GM12873 (cell line): ENCODE measurements around the gene SPNS3.

ENCODE experiments used
- CTCF ChIP-seq: IDR thresholded peaks from 2 replicates; pipeline ENCODE4 v1.5.1; 2012; ENCODE audit warnings: low read depth, mild to moderate bottlenecking, moderate library complexity, low read length, control low read depth; ENCODE audit not compliant: insufficient read depth; ENCODE audit errors: missing control alignments

SPNS3 gene

GRCh38 chr17:4397840-4398239 lies 35.9 kb upstream of the SPNS3 start:
- no peak for TF ChIP-seq CTCF

GRCh38 chr17:4405038-4405669 lies 28.6 kb upstream of the SPNS3 start:
- TF ChIP-seq CTCF, result peak; percentile 6

DNA sequence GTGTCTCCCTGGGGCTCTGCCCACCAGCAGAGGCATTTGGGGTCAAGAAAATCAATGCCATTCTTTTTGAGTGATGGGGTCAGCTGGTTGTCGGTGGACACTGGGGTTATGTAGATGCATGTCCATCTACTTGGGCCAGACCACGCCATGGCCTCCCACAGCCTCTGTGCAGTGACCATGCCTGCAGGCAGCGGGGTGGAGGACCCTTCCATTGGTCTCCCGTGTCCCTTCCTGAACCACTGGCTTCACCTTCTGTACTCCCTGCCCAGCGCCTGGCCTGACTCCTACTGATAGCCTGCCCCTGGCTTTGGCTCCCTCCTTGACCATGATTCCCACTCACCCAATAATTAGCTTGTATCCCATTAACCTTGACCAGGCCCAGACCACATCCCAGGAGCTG lies 28.0 kb upstream of the SPNS3 start:
- no peak for TF ChIP-seq CTCF

- no peak for TF ChIP-seq CTCF
Observed at GRCh38 chr17:4406386-4406785, 27.4 kb upstream of the SPNS3 start.

GRCh38 chr17:4407216-4407615 lies 26.5 kb upstream of the SPNS3 start:
- TF ChIP-seq CTCF, result no peak

- no peak for TF ChIP-seq CTCF
Observed at GRCh38 chr17:4407851-4408250, 25.9 kb upstream of the SPNS3 start.

DNA sequence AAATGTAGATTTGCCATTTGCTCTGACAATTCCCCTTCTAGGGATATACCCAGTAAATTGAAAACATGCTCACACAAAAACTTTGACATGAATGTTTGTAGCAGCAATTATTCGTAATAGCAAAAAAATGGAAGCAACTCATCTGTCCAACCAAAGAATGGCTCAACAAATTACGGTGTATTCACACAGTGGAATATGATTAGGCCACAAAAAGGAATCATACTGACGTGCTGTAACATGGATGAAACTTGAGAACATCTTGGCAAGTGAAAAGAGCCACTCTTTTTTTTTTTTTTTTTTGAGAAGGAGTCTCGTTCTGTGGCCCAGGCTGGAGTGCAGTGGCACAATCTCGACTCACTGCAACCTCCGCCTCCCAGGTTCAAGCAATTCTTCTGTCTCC lies 24.1 kb upstream of the SPNS3 start:
- no peak for TF ChIP-seq CTCF
